ENCODE results near the gene POLA2. TPM values are rescaled to one million over a fixed set of nuclear protein-coding genes. Genes with fewer than 3 reads are reported as not detected.

The POLA2 gene
- total RNA-seq, 1 experiment from 2014 or later = 25.3 TPM

- H3K36me3 Mint-ChIP-seq (ENCODE audit: insufficient read depth, unreplicated experiment) = peaks cover 54% of the 10 kb centered on the region
- no peaks in the 10 kb centered on the region for H3K4me1 ChIP-seq
- peaks cover 8% of the 10 kb centered on the region for H3K4me1 Mint-ChIP-seq (ENCODE audit: low read depth, unreplicated experiment)
- peak overlapping the region; percentile 34 for H3K27ac Mint-ChIP-seq (ENCODE audit: unreplicated experiment)
- H3K4me3 Mint-ChIP-seq (ENCODE audit: unreplicated experiment) = no peak overlapping the region
- intact Hi-C loops (cut with micrococcal nuclease; ENCODE audit: unreplicated experiment) = no loop called here
- H3K9me3 Mint-ChIP-seq (ENCODE audit: unreplicated experiment) = peaks cover 11% of the 10 kb centered on the region
- no TSS peak for BruUV-seq (replicated peaks)
- TF ChIP-seq, protein P1, sequence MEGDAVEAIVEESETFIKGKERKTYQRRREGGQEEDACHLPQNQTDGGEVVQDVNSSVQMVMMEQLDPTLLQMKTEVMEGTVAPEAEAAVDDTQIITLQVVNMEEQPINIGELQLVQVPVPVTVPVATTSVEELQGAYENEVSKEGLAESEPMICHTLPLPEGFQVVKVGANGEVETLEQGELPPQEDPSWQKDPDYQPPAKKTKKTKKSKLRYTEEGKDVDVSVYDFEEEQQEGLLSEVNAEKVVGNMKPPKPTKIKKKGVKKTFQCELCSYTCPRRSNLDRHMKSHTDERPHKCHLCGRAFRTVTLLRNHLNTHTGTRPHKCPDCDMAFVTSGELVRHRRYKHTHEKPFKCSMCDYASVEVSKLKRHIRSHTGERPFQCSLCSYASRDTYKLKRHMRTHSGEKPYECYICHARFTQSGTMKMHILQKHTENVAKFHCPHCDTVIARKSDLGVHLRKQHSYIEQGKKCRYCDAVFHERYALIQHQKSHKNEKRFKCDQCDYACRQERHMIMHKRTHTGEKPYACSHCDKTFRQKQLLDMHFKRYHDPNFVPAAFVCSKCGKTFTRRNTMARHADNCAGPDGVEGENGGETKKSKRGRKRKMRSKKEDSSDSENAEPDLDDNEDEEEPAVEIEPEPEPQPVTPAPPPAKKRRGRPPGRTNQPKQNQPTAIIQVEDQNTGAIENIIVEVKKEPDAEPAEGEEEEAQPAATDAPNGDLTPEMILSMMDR (IDR thresholded peaks at IDR 0.05; ENCODE audit: insufficient read depth in 1 of 2, low read depth in 1 of 2, low read length in 1 of 2, severe bottlenecking in 1 of 2, unreplicated experiment in 1 of 2) = no peak
- no peaks in the 10 kb centered on the region for H3K9me3 ChIP-seq
- POLR2A ChIA-PET = interaction anchor here (0.6 kb wide), 1 partner anchor 48 kb away, joined by 3 read pairs; the partner anchor contains the start of gene POLA2
- no peak overlapping the region for H3K4me3 ChIP-seq (ENCODE audit: low read depth, low read length)
- no peak for DNase-seq
- H3K27me3 Mint-ChIP-seq (ENCODE audit: insufficient read depth, unreplicated experiment) = no peaks in the 10 kb centered on the region
- peaks cover 2% of the 10 kb centered on the region for H3K36me3 ChIP-seq (ENCODE audit: control insufficient read depth, insufficient read depth, low read length)
- no peaks in the 10 kb centered on the region for H3K27me3 ChIP-seq (replicated peaks; ENCODE audit: control insufficient read depth, insufficient read depth, low read length)
- CTCF ChIA-PET = no interaction called here
Observed at GRCh38 chr11:65213322-65214211, 48.2 kb upstream of the POLA2 start.

DNA sequence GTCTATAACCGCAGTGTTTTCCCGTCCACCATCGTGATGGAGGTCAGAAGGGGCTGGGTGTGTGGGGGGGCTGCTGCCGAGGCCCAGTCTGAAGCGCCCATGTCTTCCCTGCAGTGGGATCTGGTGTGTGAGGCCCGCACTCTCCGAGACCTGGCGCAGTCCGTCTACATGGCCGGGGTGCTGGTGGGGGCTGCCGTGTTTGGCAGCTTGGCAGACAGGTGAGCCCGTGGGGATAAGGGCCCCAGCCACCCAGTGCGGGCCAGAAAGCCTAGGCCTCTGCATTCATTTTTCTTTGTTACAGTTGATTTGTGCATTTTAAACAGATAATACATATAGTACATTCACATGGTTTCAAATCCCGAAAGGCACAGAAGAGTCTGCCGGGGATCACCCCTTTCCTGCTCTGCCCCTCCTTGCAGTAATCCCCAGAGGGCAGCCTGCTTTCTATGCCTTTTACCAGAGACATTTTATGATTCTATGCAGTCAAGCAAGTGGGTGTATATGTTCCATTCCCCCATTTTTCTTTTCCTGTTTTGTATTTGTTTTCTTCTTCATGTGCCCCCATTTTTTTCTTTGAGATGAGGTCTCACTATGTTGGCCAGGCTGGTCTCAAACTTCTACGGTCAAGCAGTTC lies 47.4 kb upstream of the POLA2 start:
- peaks cover 11% of the 10 kb centered on the region for H3K9me3 Mint-ChIP-seq (ENCODE audit: unreplicated experiment)
- peaks cover 46% of the 10 kb centered on the region for H3K36me3 Mint-ChIP-seq (ENCODE audit: insufficient read depth, unreplicated experiment)
- ChIA-PET POLR2A (interaction anchor here (0.6 kb wide), 2 partner anchors 47 to 100 kb away, joined by 3 to 8 read pairs; partner anchors contain the start of genes CDC42EP2 and POLA2), CTCF (interaction anchor here (0.7 to 0.9 kb wide), 2 partner anchors 11 to 13 kb away, joined by 6 to 8 read pairs; no protein-coding TSS in a partner anchor)
- Histone ChIP-seq H3K36me3 (ENCODE audit: control insufficient read depth, insufficient read depth, low read length) (peaks cover under 1% of the 10 kb centered on the region), H3K9me3 (no peaks in the 10 kb centered on the region), H3K4me1 (no peaks in the 10 kb centered on the region), H3K4me3 (ENCODE audit: low read depth, low read length) (no peak overlapping the region), H3K27me3 (replicated peaks; ENCODE audit: control insufficient read depth, insufficient read depth, low read length) (no peaks in the 10 kb centered on the region)
- BruUV-seq (replicated peaks) = no TSS peak
- intact Hi-C loops (cut with micrococcal nuclease; ENCODE audit: unreplicated experiment) = no loop called here
- no peak overlapping the region for H3K27ac Mint-ChIP-seq (ENCODE audit: unreplicated experiment)
- TF ChIP-seq, protein P1 (IDR thresholded peaks at IDR 0.05; ENCODE audit: insufficient read depth in 1 of 2, low read depth in 1 of 2, low read length in 1 of 2, severe bottlenecking in 1 of 2, unreplicated experiment in 1 of 2) = no peak
- no peaks in the 10 kb centered on the region for H3K27me3 Mint-ChIP-seq (ENCODE audit: insufficient read depth, unreplicated experiment)
- H3K4me1 Mint-ChIP-seq (ENCODE audit: low read depth, unreplicated experiment) = peaks cover 12% of the 10 kb centered on the region
- DNase-seq = no peak
- H3K4me3 Mint-ChIP-seq (ENCODE audit: unreplicated experiment) = no peak overlapping the region

DNA sequence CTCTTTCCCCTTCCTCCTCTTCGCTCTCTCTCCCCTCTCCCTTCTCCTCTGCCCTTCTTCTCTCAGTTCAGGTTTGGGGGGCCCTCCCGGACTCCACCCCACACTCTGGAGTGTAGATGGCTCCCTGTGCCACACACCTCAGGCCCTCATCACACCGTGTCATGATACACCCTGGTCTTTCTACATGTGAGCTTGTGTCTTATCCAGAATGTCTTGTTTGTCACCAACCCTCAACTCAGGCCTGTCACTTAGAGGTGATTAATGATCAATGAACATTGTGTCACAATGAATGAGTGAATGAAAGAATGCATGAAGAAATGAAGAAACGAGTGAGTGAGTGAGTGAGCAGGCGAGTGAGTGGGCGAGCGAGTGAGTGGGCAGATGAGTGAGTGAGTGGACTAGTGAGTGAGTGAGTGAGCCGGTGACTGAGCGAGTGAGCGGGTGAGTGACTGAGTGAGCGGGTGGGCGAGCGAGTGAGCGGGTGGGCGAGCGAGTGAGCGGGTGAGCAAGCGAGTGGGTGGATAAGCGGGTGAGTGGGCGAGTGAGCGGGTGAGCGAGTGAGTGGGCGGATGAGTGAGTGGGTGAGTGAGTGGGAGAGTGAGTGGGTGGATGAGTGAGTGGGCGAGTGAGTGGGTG lies 46.2 kb upstream of the POLA2 start:
- Mint-ChIP-seq H3K27ac (ENCODE audit: unreplicated experiment) (peak overlapping the region; percentile 69), H3K9me3 (ENCODE audit: unreplicated experiment) (peaks cover 11% of the 10 kb centered on the region), H3K36me3 (ENCODE audit: insufficient read depth, unreplicated experiment) (peaks cover 34% of the 10 kb centered on the region), H3K27me3 (ENCODE audit: insufficient read depth, unreplicated experiment) (no peaks in the 10 kb centered on the region), H3K4me1 (ENCODE audit: low read depth, unreplicated experiment) (peaks cover 21% of the 10 kb centered on the region), H3K4me3 (ENCODE audit: unreplicated experiment) (peak overlapping the region; percentile 3)
- H3K4me1 ChIP-seq = no peaks in the 10 kb centered on the region
- no peak for DNase-seq
- no peaks in the 10 kb centered on the region for H3K9me3 ChIP-seq
- no peaks in the 10 kb centered on the region for H3K27me3 ChIP-seq (replicated peaks; ENCODE audit: control insufficient read depth, insufficient read depth, low read length)
- TF ChIP-seq, protein P1 (IDR thresholded peaks at IDR 0.05; ENCODE audit: insufficient read depth in 1 of 2, low read depth in 1 of 2, low read length in 1 of 2, severe bottlenecking in 1 of 2, unreplicated experiment in 1 of 2) = no peak
- no peak overlapping the region for H3K4me3 ChIP-seq (ENCODE audit: low read depth, low read length)
- ChIA-PET POLR2A (no interaction called here), CTCF (interaction anchor here (0.8 to 1.0 kb wide), 3 partner anchors 10 to 100 kb away, joined by 3 to 8 read pairs (median 3); no protein-coding TSS in a partner anchor)
- H3K36me3 ChIP-seq (ENCODE audit: control insufficient read depth, insufficient read depth, low read length) = no peaks in the 10 kb centered on the region; the same call in 1 of the 2 replicates
- intact Hi-C loops (cut with micrococcal nuclease; ENCODE audit: unreplicated experiment) = no loop called here
- BruUV-seq (replicated peaks) = no TSS peak
